ENCODE data around the gene FBRSL1.
"Not testable (repeated sequence)": the region's sequence is repeated elsewhere in the genome, so short reads cannot be mapped to it uniquely, and the experiment has no call there.

FBRSL1 gene

GRCh38 chr12:132525833-132526455 lies 36.0 kb downstream of the FBRSL1 start:
- no peak for DNase-seq (ENCODE audit: low read depth in 2 of 2)

GRCh38 chr12:132527186-132527882 lies 37.4 kb downstream of the FBRSL1 start:
- DNase-seq (ENCODE audit: low read depth in 2 of 2) = no peak

GRCh38 chr12:132527883-132528264 lies 37.9 kb downstream of the FBRSL1 start:
- no peak for DNase-seq (ENCODE audit: low read depth in 2 of 2)

GRCh38 chr12:132528564-132529106 lies 38.7 kb downstream of the FBRSL1 start:
- no peak for DNase-seq (ENCODE audit: low read depth in 2 of 2)

GRCh38 chr12:132529156-132529839 lies 39.3 kb downstream of the FBRSL1 start:
- no peak for DNase-seq (ENCODE audit: low read depth in 2 of 2)

GRCh38 chr12:132529906-132530305 lies 40.0 kb downstream of the FBRSL1 start:
- no peak for DNase-seq (ENCODE audit: low read depth in 2 of 2)

GRCh38 chr12:132530447-132530846 lies 40.5 kb downstream of the FBRSL1 start:
- DNase-seq (ENCODE audit: low read depth in 2 of 2) = no peak

GRCh38 chr12:132530851-132531250 lies 40.9 kb downstream of the FBRSL1 start:
- no peak for DNase-seq (ENCODE audit: low read depth in 2 of 2)

GRCh38 chr12:132532711-132533583 lies 43.0 kb downstream of the FBRSL1 start:
- not testable (repeated sequence) for DNase-seq (ENCODE audit: low read depth in 2 of 2)

- no peak for DNase-seq (ENCODE audit: low read depth in 2 of 2)
These were observed 43.6 kb downstream of the FBRSL1 start for GRCh38 chr12:132533584-132533958.

GRCh38 chr12:132534076-132534475 lies 44.1 kb downstream of the FBRSL1 start:
- no peak for DNase-seq (ENCODE audit: low read depth in 2 of 2)

GRCh38 chr12:132535019-132535418 lies 45.1 kb downstream of the FBRSL1 start:
- no peak for DNase-seq (ENCODE audit: low read depth in 2 of 2)

- no peak for DNase-seq (ENCODE audit: low read depth in 2 of 2)
These were observed 46.3 kb downstream of the FBRSL1 start for GRCh38 chr12:132536102-132536876.

GRCh38 chr12:132537049-132537448 lies 47.1 kb downstream of the FBRSL1 start:
- no peak for DNase-seq (ENCODE audit: low read depth in 2 of 2)

GRCh38 chr12:132537836-132538662 lies 48.1 kb downstream of the FBRSL1 start:
- no peak for DNase-seq (ENCODE audit: low read depth in 2 of 2)

GRCh38 chr12:132538663-132538990 lies 48.7 kb downstream of the FBRSL1 start:
- DNase-seq (ENCODE audit: low read depth in 2 of 2) = no peak

GRCh38 chr12:132539016-132539773 lies 49.2 kb downstream of the FBRSL1 start:
- DNase-seq (ENCODE audit: low read depth in 2 of 2) = no peak

GRCh38 chr12:132540436-132540835 lies 50.5 kb downstream of the FBRSL1 start:
- no peak for DNase-seq (ENCODE audit: low read depth in 2 of 2)

GRCh38 chr12:132541200-132541599 lies 51.2 kb downstream of the FBRSL1 start:
- DNase-seq (ENCODE audit: low read depth in 2 of 2) = no peak

- DNase-seq (ENCODE audit: low read depth in 2 of 2) = no peak
These were observed 52.0 kb downstream of the FBRSL1 start for GRCh38 chr12:132541996-132542395.

Measured in stimulated activated CD4-positive, alpha-beta T cell treated with anti-CD3 and anti-CD28 coated beads, Interleukin-1b, Interleukin-23, amount 100 ng/mL, for 4 hours (primary cell).